HepG2 (cell line): ENCODE data around the gene RMDN2. TPM values are rescaled to one million over a fixed set of nuclear protein-coding genes. Genes with fewer than 3 reads are reported as not detected.

Experiments used
- ATAC-seq: fragments of 200-7000 bp; cut with Tn5 transposase; 3 replicates; pipeline ENCODE4 v1.9.1; 2020; ENCODE audit warnings: mild to moderate bottlenecking, moderate library complexity
- BruUV-seq: library from RNA; stranded (reverse); fragments of 400-500 nt; replicated peaks from 2 replicates; lab custom pipeline; 2021; lab: Mats Ljungman, UMichigan
- CTCF ChIA-PET: fragments of 300-600 bp; formaldehyde crosslinking; extraction: SDS; loops from one replicate; lab custom pipeline; 2021; ENCODE audit warnings: low total read pairs, inconsistent platforms, low intra/inter-chr PET ratio; lab: Yijun Ruan, JAX
- POLR2A ChIA-PET: fragments of 350-600 bp; sonication (Branson Sonifier 250); formaldehyde crosslinking; loops from one replicate; lab custom pipeline; 2020; ENCODE audit warnings: antibody characterized with exemption, inconsistent platforms; lab: Yijun Ruan, JAX
- DNase-seq: peaks from one replicate; pipeline ENCODE4 v3.0.0-alpha.2; 2015; ENCODE audit warnings: low spot score
- FAIRE-seq: peaks from 3 replicates; lab custom pipeline; 2011; peaks lifted over from hg19 to GRCh38; lab: Jason Lieb, UNC
- H2AFZ ChIP-seq: one replicate; pipeline ENCODE4 v1.6.1; 2011; ENCODE audit warnings: low read length, inconsistent platforms
- H3K27ac ChIP-seq: fragments of 300-600 bp; 3 replicates; pipeline ENCODE4 v1.8.0; 2011; ENCODE audit warnings: mixed run types, mild to moderate bottlenecking, mixed read lengths, low read length, inconsistent platforms; ENCODE audit not compliant: insufficient read depth; ENCODE audit errors: extremely low read length
- H3K27me3 ChIP-seq, 2 experiments: fragments of 200-600 bp in 1 of 2; 2 replicates in 1 of 2; 3 replicates in 1 of 2; pipeline versions ENCODE4 v1.6.0 to v1.8.0; 2011; ENCODE audit warnings: low read length in 2 of 2, mild to moderate bottlenecking in 2 of 2, moderate library complexity in 2 of 2, inconsistent platforms in 1 of 2; ENCODE audit not compliant: insufficient read depth in 2 of 2, control insufficient read depth in 1 of 2
- H3K36me3 ChIP-seq, 2 experiments: fragments of 200-600 bp in 1 of 2; replicated peaks in 1 of 2; 2 replicates in 1 of 2; 3 replicates in 1 of 2; pipeline versions ENCODE4 v1.5.1 to v1.8.0; 2011; ENCODE audit warnings: low read length in 2 of 2, inconsistent platforms in 1 of 2; ENCODE audit not compliant: insufficient read depth in 2 of 2, control insufficient read depth in 1 of 2
- H3K4me1 ChIP-seq: 2 replicates; pipeline ENCODE4 v1.5.1; 2012; ENCODE audit warnings: low read length, inconsistent platforms; ENCODE audit not compliant: insufficient read depth
- H3K4me2 ChIP-seq: 2 replicates; pipeline ENCODE4 v1.6.0; 2011; ENCODE audit warnings: low read depth, low read length, inconsistent platforms
- H3K4me3 ChIP-seq, 3 experiments: fragments of 200-600 bp in 1 of 3; sonication (generic), shearing (Covaris generic) in 1 of 3; replicated peaks in 1 of 3; 2 replicates each; pipeline ENCODE4 v1.5.1; 2011 to 2016; ENCODE audit warnings: low read length in 3 of 3, inconsistent platforms in 2 of 3, low read depth in 2 of 3, mild to moderate bottlenecking in 2 of 3, control low read depth in 1 of 3, mixed read lengths in 1 of 3; ENCODE audit not compliant: insufficient read depth in 1 of 3
- H3K79me2 ChIP-seq: one replicate; pipeline ENCODE4 v1.6.1; 2011; ENCODE audit warnings: low read length, inconsistent platforms; ENCODE audit not compliant: insufficient read depth
- H3K9ac ChIP-seq: 2 replicates; pipeline ENCODE4 v1.6.0; 2011; ENCODE audit warnings: mild to moderate bottlenecking, low read depth, low read length, inconsistent platforms; ENCODE audit not compliant: insufficient read depth
- H3K9me3 ChIP-seq: 2 replicates; pipeline ENCODE4 v1.5.1; 2012; ENCODE audit warnings: mild to moderate bottlenecking, low read length
- H4K20me1 ChIP-seq: 2 replicates; pipeline ENCODE4 v1.6.0; 2011; ENCODE audit warnings: inconsistent platforms, mild to moderate bottlenecking, low read length, moderate library complexity; ENCODE audit not compliant: insufficient read depth
- ZNF44 ChIP-seq: sonication (generic); formaldehyde crosslinking; IDR thresholded peaks from 2 replicates; pipeline ENCODE4 v1.5.1; 2020; ENCODE audit warnings: mild to moderate bottlenecking, missing genetic modification reagents
- ZNF589 ChIP-seq: sonication (generic); formaldehyde crosslinking; conservative IDR thresholded peaks from 2 replicates; pipeline ENCODE4 v1.8.0; 2022; ENCODE audit warnings: mild to moderate bottlenecking, moderate library complexity, missing genetic modification reagents
- WGBS: methylation state at CpG from one replicate; pipeline ENCODE4 v1.1.6; 2017; ENCODE audit warnings: low lambda C conversion rate; 5-methylcytosine and 5-hydroxymethylcytosine counted together
- in situ Hi-C: cut with HindIII; loops from 2 replicates; pipeline ENCODE4 v1.10.0; 2017; ENCODE audit warnings: low pct_unique_long_range_greater_than_20kb; ENCODE audit not compliant: extremely low pct_ligation_motif_present
- intact Hi-C: fragments of 100-400 bp; cut with micrococcal nuclease; formaldehyde crosslinking; loops from one replicate; pipeline ENCODE4 v1.10.0; 2022; ENCODE audit not compliant: unreplicated experiment
- polyA plus RNA-seq, 8 experiments: library from polyadenylated mRNA; depleted of rRNA in 3 of 8; stranded (reverse) in 7 of 8; unstranded in 1 of 8; fragments of >200 nt; fragmentation: Illumina TruSeq in 4 of 8; extraction: Trizol in 4 of 8; gene quantifications; 2 replicates each; pipeline versions ENCODE4 v1.2.1 to v1.2.3, GENCODE V29; 2011 to 2016; ENCODE audit warnings: low read depth in 4 of 8, missing spikeins in 1 of 8, mixed read lengths in 1 of 8; ENCODE audit not compliant: insufficient read depth in 1 of 8
- total RNA-seq, 5 experiments: library from RNA; depleted of rRNA; stranded (reverse); fragments of >200 nt; fragmentation: Illumina TruSeq; extraction: Trizol; gene quantifications; 2 replicates each; pipeline ENCODE4 v1.2.3, GENCODE V29; 2016; ENCODE audit warnings: low read depth in 1 of 5

RMDN2 gene
- total and polyA plus RNA-seq, 2 of the 13 experiments (the other 11 are each of a cell fraction or from before 2014, with no cell fraction given): 2.3 to 8.9 TPM

DNA sequence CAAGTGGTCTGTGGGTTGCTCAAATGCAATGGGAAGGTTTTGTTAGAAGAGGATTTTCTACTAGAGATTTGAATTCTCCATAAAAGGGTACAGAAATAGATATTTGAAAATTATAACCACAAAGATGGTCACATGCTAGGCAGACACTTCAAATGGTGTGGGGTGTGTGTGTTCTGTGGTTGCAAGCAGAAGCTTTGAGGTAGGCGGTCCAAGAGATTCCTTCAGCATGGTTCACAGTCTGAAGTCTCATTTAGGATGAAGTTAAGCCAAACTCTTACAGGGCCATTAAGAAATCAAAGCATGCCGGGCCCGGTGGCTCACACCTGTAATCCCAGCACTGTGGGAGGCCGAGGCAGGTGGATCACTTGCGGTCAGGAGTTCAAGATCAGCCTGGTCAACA is 38.3 kb upstream of the RMDN2 start:
- Histone ChIP-seq H3K79me2 (no peaks in the 10 kb centered on the region), H3K4me1 (peaks cover 5% of the 10 kb centered on the region; the same call in 1 of the 2 replicates), H3K9ac (no peak overlapping the region), H3K4me2 (no peak overlapping the region), H3K4me3 (no peak overlapping the region), H2AFZ (no peak overlapping the region), H4K20me1 (no peaks in the 10 kb centered on the region), H3K27me3 (peaks cover 0 to 25% of the 10 kb centered on the region in 2 experiments; a peak in 2 of 5 replicates), H3K27ac (no peak overlapping the region), H3K36me3 (no peaks in the 10 kb centered on the region), H3K9me3 (no peaks in the 10 kb centered on the region)
- POLR2A ChIA-PET: no interaction called here
- ATAC-seq (no peak), DNase-seq (no peak), FAIRE-seq (no peak)
- TF ChIP-seq ZNF44 (CRISPR knock-in tag): no peak
- no TSS peak for BruUV-seq
- 23% methylated on average over 5 of the region's 5 CpGs for WGBS
- intact Hi-C loops (no loop called here), in situ Hi-C loops (loop anchor here (25.0 kb wide), 2 partner anchors 724 to 1099 kb away; partner anchors contain the start of gene EIF2AK2)
- CTCF ChIA-PET: no interaction called here

DNA sequence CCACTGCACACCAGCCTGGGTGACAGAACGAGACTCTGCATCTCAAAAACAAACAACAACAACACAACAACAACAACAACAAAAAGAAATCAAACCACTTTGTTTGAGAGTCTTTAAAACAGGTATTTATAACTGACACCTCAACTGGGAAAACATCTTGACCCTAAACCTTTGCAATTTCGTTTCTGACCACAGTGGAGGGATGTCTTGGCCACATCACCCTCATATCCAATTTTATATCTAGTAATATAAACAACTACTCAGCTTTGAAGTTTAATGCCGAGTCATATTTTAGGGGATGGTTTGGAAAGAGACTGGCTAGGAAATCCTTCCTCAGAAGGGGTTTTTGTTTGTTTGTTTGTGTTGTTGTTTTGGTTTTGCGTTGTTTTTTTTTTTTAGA is 37.8 kb upstream of the RMDN2 start:
- ChIA-PET CTCF (no interaction called here), POLR2A (no interaction called here)
- Histone ChIP-seq H3K4me1 (peaks cover 5% of the 10 kb centered on the region; the same call in 1 of the 2 replicates), H3K79me2 (no peaks in the 10 kb centered on the region), H3K9me3 (no peaks in the 10 kb centered on the region), H3K27me3 (peaks cover 0 to 25% of the 10 kb centered on the region in 2 experiments; a peak in 2 of 5 replicates), H3K27ac (no peak overlapping the region), H3K9ac (no peak overlapping the region), H2AFZ (no peak overlapping the region), H3K4me2 (no peak overlapping the region), H3K36me3 (no peaks in the 10 kb centered on the region), H4K20me1 (no peaks in the 10 kb centered on the region), H3K4me3 (no peak overlapping the region)
- WGBS: 1% methylated on average over 4 of the region's 4 CpGs
- in situ Hi-C loops (loop anchor here (25.0 kb wide), 2 partner anchors 725 to 1100 kb away; partner anchors contain the start of gene EIF2AK2), intact Hi-C loops (no loop called here)
- DNase-seq (no peak), FAIRE-seq (no peak), ATAC-seq (no peak)
- TF ChIP-seq ZNF589 (CRISPR knock-in tag): no peak
- no TSS peak for BruUV-seq
